Transverse colon (tissue), 4 donors: ENCODE results near the gene SH3BP5L.

Experiments
- CTCF ChIP-seq, 5 experiments: fragments of 200-600 bp in 3 of 5; fragments of 450-650 bp in 2 of 5; sonication (generic) in 3 of 5; IDR thresholded peaks; 1 replicate in 2 of 5; 2 replicates in 3 of 5; pipeline ENCODE4 v1.5.1; 2016 to 2017; ENCODE audit warnings: antibody characterized with exemption in 5 of 5, inconsistent platforms in 3 of 5, mild to moderate bottlenecking in 2 of 5, moderate library complexity in 1 of 5
- POLR2A ChIP-seq: fragments of 450-650 bp; IDR thresholded peaks from one replicate; pipeline ENCODE4 v1.6.1; 2016; ENCODE audit warnings: antibody characterized with exemption, mild to moderate bottlenecking, moderate library complexity
- POLR2AphosphoS5 ChIP-seq, 3 donors: sonication (generic); formaldehyde crosslinking; IDR thresholded peaks; one replicate each; pipeline ENCODE4 v1.6.1; 2016; ENCODE audit warnings: antibody characterized with exemption in 3 of 3

GRCh38 chr1:248793592-248793991 is 32.1 kb downstream of the SH3BP5L start:
- TF ChIP-seq POLR2AphosphoS5 (IDR thresholded peaks at IDR 0.05) (no peak), POLR2A (no peak), CTCF (IDR thresholded peaks at IDR 0.05) (no peak)
